A549 (cell line): ENCODE results near the gene SUB1.

ENCODE experiments used
- CTCF ChIP-seq: fragments of >200 bp; sonication (Bioruptor Twin); formaldehyde crosslinking; IDR thresholded peaks from 3 replicates; pipeline ENCODE4 v1.5.1; 2016
- TP53 ChIP-seq: fragments of 250-450 bp; sonication (Bioruptor Pico); IDR thresholded peaks from 2 replicates; pipeline ENCODE4 v1.5.0; 2021; ENCODE audit warnings: mild to moderate bottlenecking, moderate library complexity

GRCh38 chr5:32651638-32652037, 66.3 kb downstream of the SUB1 start:
- TF ChIP-seq TP53 (CRISPR knock-in tag) (no peak), CTCF (no peak)
